Upper lobe of left lung (tissue), 6 donors: Measurements from ENCODE around the gene RAPGEF2. TPM values are rescaled to one million over a fixed set of nuclear protein-coding genes. Genes with fewer than 3 reads are reported as not detected.

Experiments
- ATAC-seq, 2 donors: fragments of 200-7000 bp; cut with Tn5 transposase; one replicate each; pipeline ENCODE4 v1.9.1; 2022; ENCODE audit warnings: mild to moderate bottlenecking in 2 of 2, moderate library complexity in 2 of 2; ENCODE audit not compliant: low FRiP score in 2 of 2
- DNase-seq, 2 donors: peaks; one replicate each; pipeline ENCODE4 v3.0.0-alpha.2; 2019 to 2020
- H3K27ac ChIP-seq, 4 donors: fragments of 200-600 bp; sonication (generic); one replicate each; pipeline ENCODE4 v1.5.1; 2016 to 2019
- H3K27me3 ChIP-seq, 4 donors: fragments of 200-600 bp; sonication (generic); one replicate each; pipeline ENCODE4 v1.5.1; 2017 to 2019
- H3K36me3 ChIP-seq, 4 donors: fragments of 200-600 bp; sonication (generic); one replicate each; pipeline ENCODE4 v1.5.1; 2016 to 2019
- H3K4me1 ChIP-seq, 4 donors: fragments of 200-600 bp; sonication (generic); one replicate each; pipeline ENCODE4 v1.5.1; 2018 to 2019
- H3K4me3 ChIP-seq, 4 donors: fragments of 200-600 bp; sonication (generic); one replicate each; pipeline ENCODE4 v1.5.1; 2017 to 2019; ENCODE audit warnings: mild to moderate bottlenecking in 2 of 4, moderate library complexity in 1 of 4
- H3K9me3 ChIP-seq, 4 donors: fragments of 200-600 bp; sonication (generic); one replicate each; pipeline ENCODE4 v1.5.1; 2018 to 2019
- CTCF ChIP-seq, 6 experiments: fragments of 450-650 bp in 4 of 6; fragments of 200-600 bp in 2 of 6; sonication (generic) in 2 of 6; IDR thresholded peaks; one replicate each; pipeline ENCODE4 v1.5.1; 2016 to 2019; ENCODE audit warnings: antibody characterized with exemption in 6 of 6
- EP300 ChIP-seq, 4 donors: sonication (generic); formaldehyde crosslinking; IDR thresholded peaks; one replicate each; pipeline ENCODE4 v1.5.1; 2017; ENCODE audit warnings: antibody characterized with exemption in 4 of 4, control low read depth in 2 of 4
- POLR2A ChIP-seq, 4 donors: fragments of 450-650 bp; IDR thresholded peaks; one replicate each; pipeline ENCODE4 v1.5.1; 2016 to 2017; ENCODE audit warnings: antibody characterized with exemption in 4 of 4, mild to moderate bottlenecking in 2 of 4
- POLR2AphosphoS5 ChIP-seq, 2 donors: sonication (generic); formaldehyde crosslinking; IDR thresholded peaks; one replicate each; pipeline ENCODE4 v1.5.1; 2017; ENCODE audit warnings: antibody characterized with exemption in 2 of 2
- WGBS, 2 donors: methylation state at CpG; one replicate each; pipeline ENCODE4 v1.1.5; 2017 to 2018; 5-methylcytosine and 5-hydroxymethylcytosine counted together
- total RNA-seq, 6 donors: library from RNA; depleted of rRNA in 4 of 6; stranded (reverse); fragments of >200 nt in 4 of 6; gene quantifications; one replicate each; pipeline versions ENCODE4 v1.1.0 to v1.2.1, GENCODE V29; 2016 to 2021
- donor health status: DM: no; HTN: no; CAD: no; lungs with moderate emphysema.
- donor health status: DM: no; HTN: yes; CAD: no; lungs with severe emphysema.

Gene RAPGEF2
- total RNA-seq, 6 donors from 2014 or later = 53.3 to 122 (median 66.3) TPM

DNA sequence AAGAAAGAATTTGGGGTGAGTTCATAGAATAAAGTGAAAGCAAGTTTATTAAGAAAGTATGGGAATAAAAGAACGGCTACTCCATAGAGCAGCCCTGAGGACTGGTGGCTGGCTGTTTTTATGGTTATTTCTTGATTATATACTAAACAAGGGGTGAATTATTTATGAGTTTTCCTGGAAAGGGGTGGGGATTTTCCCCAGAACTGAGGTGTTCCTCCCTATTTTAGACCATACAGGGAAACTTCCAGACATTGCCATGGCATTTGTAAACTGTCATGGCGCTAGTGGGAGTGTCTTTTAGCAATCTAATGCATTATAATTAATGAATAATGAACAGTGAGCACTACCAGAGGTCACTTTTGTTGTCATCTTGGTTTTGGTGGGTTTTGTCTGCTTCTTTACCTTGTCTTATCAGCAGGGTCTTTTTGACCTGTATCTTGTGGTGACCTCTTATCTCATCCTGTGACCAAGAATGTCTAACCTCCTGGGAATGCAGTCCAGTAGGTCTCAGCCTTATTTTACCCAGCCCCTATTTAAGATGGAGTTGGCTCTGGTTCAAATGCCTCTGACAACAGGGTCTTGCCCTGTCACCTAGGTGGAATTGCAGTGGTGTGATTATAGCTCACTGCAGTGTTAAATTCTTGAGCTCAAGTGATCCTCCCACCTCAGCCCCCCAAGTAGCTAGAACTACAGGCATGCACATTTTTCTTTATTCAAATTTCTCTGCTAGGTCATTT is 27.1 kb downstream of the RAPGEF2 start:
- H3K4me1 ChIP-seq = peaks cover 0 to 19% (median 5%) of the 10 kb centered on the region in 4 donors
- WGBS, 2 donors = 91 to 96% methylated on average over 2 of the region's 2 CpGs

GRCh38 chr4:159131564-159131963 is 28.7 kb downstream of the RAPGEF2 start:
- Histone ChIP-seq H3K4me3 (no peak overlapping the region), H3K9me3 (no peaks in the 10 kb centered on the region), H3K27me3 (no peaks in the 10 kb centered on the region), H3K27ac (no peak overlapping the region), H3K36me3 (no peaks in the 10 kb centered on the region), H3K4me1 (peaks cover 0 to 9% (median 2%) of the 10 kb centered on the region in 4 donors)
- TF ChIP-seq POLR2AphosphoS5 (IDR thresholded peaks at IDR 0.05) (no peak), EP300 (IDR thresholded peaks at IDR 0.05) (no peak), POLR2A (IDR thresholded peaks at IDR 0.05) (no peak), CTCF (IDR thresholded peaks at IDR 0.05) (no peak)
- ATAC-seq (no peak), DNase-seq (no peak)
- WGBS, 2 donors = 90 to 91% methylated on average over 6 of the region's 6 CpGs

More for the DNA sequence above, 27.1 kb downstream of the RAPGEF2 start:
- TF ChIP-seq POLR2AphosphoS5 (IDR thresholded peaks at IDR 0.05) (no peak), POLR2A (IDR thresholded peaks at IDR 0.05) (no peak), CTCF (IDR thresholded peaks at IDR 0.05) (no peak), EP300 (IDR thresholded peaks at IDR 0.05) (no peak)
- ATAC-seq = no peak
- no peaks in the 10 kb centered on the region for H3K27me3 ChIP-seq
- no peaks in the 10 kb centered on the region for H3K36me3 ChIP-seq
- H3K4me3 ChIP-seq = no peak overlapping the region
- H3K9me3 ChIP-seq = no peaks in the 10 kb centered on the region
- no peak for DNase-seq
- H3K27ac ChIP-seq = no peak overlapping the region

- Histone ChIP-seq H3K27me3 (no peaks in the 10 kb centered on the region), H3K4me3 (no peak overlapping the region), H3K4me1 (peaks cover 4 to 26% (median 10%) of the 10 kb centered on the region in 4 donors), H3K9me3 (no peaks in the 10 kb centered on the region), H3K36me3 (no peaks in the 10 kb centered on the region), H3K27ac (no peak overlapping the region)
- no peak for TF ChIP-seq EP300 (IDR thresholded peaks at IDR 0.05)
- TF ChIP-seq CTCF (IDR thresholded peaks at IDR 0.05) = no peak
- no peak for TF ChIP-seq POLR2A (IDR thresholded peaks at IDR 0.05)
- TF ChIP-seq POLR2AphosphoS5 (IDR thresholded peaks at IDR 0.05) = no peak
- no peak for ATAC-seq
- 77 to 81% methylated on average over 2 of the region's 2 CpGs for WGBS, 2 donors
- no peak for DNase-seq
These were observed 31.6 kb downstream of the RAPGEF2 start for GRCh38 chr4:159134429-159134828.

DNA sequence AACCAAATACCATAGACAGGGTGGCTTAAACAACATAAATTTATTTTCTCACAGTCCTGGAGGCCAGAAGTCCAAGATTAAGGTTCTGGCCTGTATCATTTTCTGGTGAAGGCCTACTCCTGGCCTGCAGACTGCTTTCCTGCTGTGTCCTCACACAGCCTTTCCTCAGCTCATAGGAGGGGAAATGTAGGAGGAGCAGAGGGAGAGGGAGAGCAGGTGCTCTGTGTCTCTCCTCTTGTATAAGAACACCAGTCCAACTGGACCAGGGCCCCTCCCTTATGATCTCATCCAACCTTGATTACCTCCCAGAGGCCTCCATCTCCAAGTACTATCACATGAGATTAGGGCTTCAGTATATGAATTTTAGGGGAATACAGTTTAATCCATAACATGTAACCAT is 34.3 kb downstream of the RAPGEF2 start:
- Histone ChIP-seq H3K36me3 (no peaks in the 10 kb centered on the region), H3K27me3 (no peaks in the 10 kb centered on the region), H3K9me3 (no peaks in the 10 kb centered on the region), H3K27ac (no peak overlapping the region), H3K4me3 (no peak overlapping the region), H3K4me1 (peaks cover 16 to 32% (median 18%) of the 10 kb centered on the region in 4 donors)
- TF ChIP-seq CTCF (IDR thresholded peaks at IDR 0.05) (no peak), POLR2AphosphoS5 (IDR thresholded peaks at IDR 0.05) (no peak), EP300 (IDR thresholded peaks at IDR 0.05) (no peak), POLR2A (IDR thresholded peaks at IDR 0.05) (no peak)
- no peak for ATAC-seq
- no peak for DNase-seq

GRCh38 chr4:159138436-159138835 is 35.6 kb downstream of the RAPGEF2 start:
- Histone ChIP-seq H3K36me3 (no peaks in the 10 kb centered on the region), H3K27ac (peak overlapping the region in 2 of 4 donors; percentile 35 to 57), H3K4me1 (peaks cover 16 to 32% (median 23%) of the 10 kb centered on the region in 4 donors), H3K9me3 (no peaks in the 10 kb centered on the region), H3K27me3 (no peaks in the 10 kb centered on the region), H3K4me3 (no peak overlapping the region)
- TF ChIP-seq CTCF (IDR thresholded peaks at IDR 0.05) (no peak), POLR2AphosphoS5 (IDR thresholded peaks at IDR 0.05) (no peak), EP300 (IDR thresholded peaks at IDR 0.05) (no peak), POLR2A (IDR thresholded peaks at IDR 0.05) (no peak)
- ATAC-seq (no peak), DNase-seq (no peak)
